Measurements from ENCODE around the gene CLK4. TPM values are rescaled to one million over a fixed set of nuclear protein-coding genes. Genes with fewer than 3 reads are reported as not detected.

The CLK4 gene
- total and polyA plus RNA-seq, 4 experiments from 2014 or later = 11.8 to 125 (median 71.6) TPM

DNA sequence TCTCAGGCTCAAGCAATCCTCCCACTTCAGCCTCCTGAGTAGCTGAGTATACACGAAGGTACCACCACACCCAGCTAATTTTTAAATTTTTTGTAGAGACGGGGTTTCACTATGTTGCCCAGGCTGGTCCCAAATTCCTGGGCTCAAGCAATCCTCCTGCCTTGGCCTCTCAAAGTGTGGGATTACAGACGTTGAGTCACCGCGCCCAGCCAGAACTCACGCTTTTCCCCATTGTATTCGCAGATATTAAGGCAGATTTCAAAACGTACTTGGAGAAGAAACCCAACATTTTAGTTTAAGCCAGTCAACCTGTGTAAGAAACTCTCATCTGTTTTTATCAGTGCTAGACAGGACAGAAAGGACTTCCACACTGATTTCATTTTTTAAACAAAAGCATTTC, 63.2 kb downstream of the CLK4 start:
- Mint-ChIP-seq H3K4me3 (no peak overlapping the region), H3K9me3 (peaks cover 0 to 4% (median 0%) of the 10 kb centered on the region in 8 donors), H3K36me3 (no peaks in the 10 kb centered on the region), H3K4me1 (peaks cover 0 to 3% (median under 1%) of the 10 kb centered on the region in 4 donors), H3K27ac (no peak overlapping the region), H3K27me3 (peaks cover 21 to 23% of the 10 kb centered on the region in 2 donors)
- POLR2A ChIA-PET (ENCODE audit: partially characterized antibody) = no interaction called here
- CTCF ChIA-PET (ENCODE audit: partially characterized antibody) = interaction anchor here (0.7 kb wide), 1 partner anchor 326 kb away, joined by 4 read pairs; no protein-coding TSS in a partner anchor
- Histone ChIP-seq H3K9me3 (ENCODE audit: control insufficient read depth in 1 of 2, low read length in 2 of 2) (no peaks in the 10 kb centered on the region), H3K27me3 (ENCODE audit: insufficient read depth, low read length) (peaks cover 4% of the 10 kb centered on the region), H3K27ac (ENCODE audit: low read depth, low read length) (no peak overlapping the region), H3K36me3 (ENCODE audit: insufficient read depth, low read length) (no peaks in the 10 kb centered on the region), H3K4me1 (ENCODE audit: insufficient read depth, low read length) (no peaks in the 10 kb centered on the region), H3K4me3 (ENCODE audit: low read length in 2 of 2) (no peak overlapping the region)
- DNase-seq = no peak
- intact Hi-C loops (cut with micrococcal nuclease) = no loop called here

DNA sequence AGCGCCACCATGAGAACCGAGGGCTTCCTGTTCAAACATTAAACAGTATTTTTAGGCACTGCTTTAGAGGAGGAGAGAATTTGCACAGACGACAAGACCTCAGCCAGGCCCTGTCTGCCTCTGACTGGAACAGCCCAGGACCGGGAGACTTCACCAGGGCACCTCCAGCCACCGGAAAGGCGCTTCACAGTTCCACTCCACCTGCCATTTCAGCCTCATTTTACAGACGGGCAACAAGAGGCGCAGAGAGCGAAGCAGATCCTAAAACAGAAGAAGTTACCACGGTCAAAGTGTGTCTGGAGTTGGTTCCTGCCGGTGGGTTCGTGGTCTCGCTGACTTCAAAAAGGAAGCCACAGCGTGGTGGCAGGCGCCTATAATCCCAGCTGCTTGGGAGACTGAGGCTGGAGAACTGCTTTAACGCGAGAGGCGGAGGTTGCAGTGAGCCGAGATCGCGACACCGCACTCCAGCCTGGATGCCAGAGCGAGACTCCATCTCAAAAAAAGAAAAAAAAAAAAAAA, 65.0 kb downstream of the CLK4 start:
- no peak for DNase-seq
- Mint-ChIP-seq H3K4me3 (no peak overlapping the region), H3K27me3 (peaks cover 19 to 23% of the 10 kb centered on the region in 2 donors), H3K4me1 (peaks cover 0 to 3% (median under 1%) of the 10 kb centered on the region in 4 donors), H3K27ac (no peak overlapping the region), H3K9me3 (peaks cover 0 to 4% (median 0%) of the 10 kb centered on the region in 8 donors), H3K36me3 (no peaks in the 10 kb centered on the region)
- Histone ChIP-seq H3K27me3 (ENCODE audit: insufficient read depth, low read length) (peaks cover 4% of the 10 kb centered on the region), H3K27ac (ENCODE audit: low read depth, low read length) (no peak overlapping the region), H3K4me3 (ENCODE audit: low read length in 2 of 2) (no peak overlapping the region), H3K36me3 (ENCODE audit: insufficient read depth, low read length) (no peaks in the 10 kb centered on the region), H3K4me1 (ENCODE audit: insufficient read depth, low read length) (no peaks in the 10 kb centered on the region), H3K9me3 (ENCODE audit: control insufficient read depth in 1 of 2, low read length in 2 of 2) (no peaks in the 10 kb centered on the region)
- intact Hi-C loops (cut with micrococcal nuclease) = no loop called here
- ChIA-PET POLR2A (ENCODE audit: partially characterized antibody) (no interaction called here), CTCF (ENCODE audit: partially characterized antibody) (no interaction called here)

DNA sequence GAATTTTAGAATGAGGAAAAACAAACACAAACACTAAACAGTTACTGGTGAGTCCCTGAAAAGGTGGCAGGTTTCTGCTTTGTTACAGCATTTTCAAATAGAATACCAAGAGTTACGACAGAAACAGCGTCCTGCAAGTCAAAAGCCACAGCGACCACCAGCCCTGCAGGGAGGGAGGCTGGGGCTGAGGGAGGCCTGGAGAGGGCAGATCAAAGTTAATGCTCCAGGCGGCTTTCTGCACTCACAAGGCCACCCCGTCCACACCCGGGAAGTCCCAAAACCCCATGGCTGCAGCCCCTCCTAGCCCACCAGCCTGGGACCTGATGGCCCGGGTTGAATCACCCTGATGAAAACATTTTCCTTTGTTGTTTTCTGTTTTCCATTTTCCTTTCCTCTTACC, 65.9 kb downstream of the CLK4 start:
- CTCF ChIA-PET (ENCODE audit: partially characterized antibody) = no interaction called here
- intact Hi-C loops (cut with micrococcal nuclease) = no loop called here
- DNase-seq = no peak
- peaks cover 4% of the 10 kb centered on the region for H3K27me3 ChIP-seq (ENCODE audit: insufficient read depth, low read length)
- H3K4me3 ChIP-seq (ENCODE audit: low read length in 2 of 2) = no peak overlapping the region
- Mint-ChIP-seq H3K4me1 (peaks cover 0 to 3% (median under 1%) of the 10 kb centered on the region in 4 donors), H3K4me3 (no peak overlapping the region), H3K9me3 (peaks cover 0 to 4% (median 0%) of the 10 kb centered on the region in 8 donors), H3K36me3 (no peaks in the 10 kb centered on the region), H3K27ac (no peak overlapping the region), H3K27me3 (peaks cover 19 to 23% of the 10 kb centered on the region in 2 donors)
- H3K4me1 ChIP-seq (ENCODE audit: insufficient read depth, low read length) = no peaks in the 10 kb centered on the region
- no peak overlapping the region for H3K27ac ChIP-seq (ENCODE audit: low read depth, low read length)
- no peaks in the 10 kb centered on the region for H3K36me3 ChIP-seq (ENCODE audit: insufficient read depth, low read length)
- POLR2A ChIA-PET (ENCODE audit: partially characterized antibody) = no interaction called here
- H3K9me3 ChIP-seq (ENCODE audit: control insufficient read depth in 1 of 2, low read length in 2 of 2) = no peaks in the 10 kb centered on the region

DNA sequence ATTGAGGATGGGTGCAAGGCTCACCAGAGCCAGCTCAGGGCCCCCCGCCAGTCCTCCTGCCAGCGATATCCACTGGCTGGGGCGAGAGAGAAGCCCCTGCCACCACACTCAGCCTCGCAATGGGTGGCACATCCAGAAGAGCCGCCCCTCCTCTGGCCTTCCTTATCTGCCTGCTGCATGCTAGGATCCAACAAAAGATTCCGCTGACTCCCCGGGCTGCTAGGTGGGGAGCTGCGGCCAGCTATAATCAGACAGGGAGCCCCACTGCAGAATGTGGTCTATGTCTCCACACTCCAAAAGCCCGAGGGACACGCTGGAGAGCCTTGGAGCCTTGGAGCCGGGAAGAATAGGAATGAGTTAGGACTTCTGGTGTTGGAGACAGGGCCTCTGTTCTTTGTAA, 69.4 kb downstream of the CLK4 start:
- H3K36me3 Mint-ChIP-seq = no peaks in the 10 kb centered on the region
- H3K9me3 Mint-ChIP-seq = peaks cover 0 to 4% (median 0%) of the 10 kb centered on the region in 8 donors
- intact Hi-C loops (cut with micrococcal nuclease) = no loop called here
- H3K4me3 Mint-ChIP-seq = no peak overlapping the region
- peaks cover 0 to 3% (median under 1%) of the 10 kb centered on the region in 4 donors for H3K4me1 Mint-ChIP-seq
- Histone ChIP-seq H3K36me3 (ENCODE audit: insufficient read depth, low read length) (no peaks in the 10 kb centered on the region), H3K9me3 (ENCODE audit: control insufficient read depth in 1 of 2, low read length in 2 of 2) (no peaks in the 10 kb centered on the region), H3K4me3 (ENCODE audit: low read length in 2 of 2) (no peak overlapping the region), H3K4me1 (ENCODE audit: insufficient read depth, low read length) (no peaks in the 10 kb centered on the region), H3K27me3 (ENCODE audit: insufficient read depth, low read length) (no peaks in the 10 kb centered on the region), H3K27ac (ENCODE audit: low read depth, low read length) (no peak overlapping the region)
- no peak overlapping the region for H3K27ac Mint-ChIP-seq
- ChIA-PET CTCF (ENCODE audit: partially characterized antibody) (no interaction called here), POLR2A (ENCODE audit: partially characterized antibody) (no interaction called here)
- DNase-seq = no peak
- H3K27me3 Mint-ChIP-seq = peaks cover 7 to 19% of the 10 kb centered on the region in 2 donors

DNA sequence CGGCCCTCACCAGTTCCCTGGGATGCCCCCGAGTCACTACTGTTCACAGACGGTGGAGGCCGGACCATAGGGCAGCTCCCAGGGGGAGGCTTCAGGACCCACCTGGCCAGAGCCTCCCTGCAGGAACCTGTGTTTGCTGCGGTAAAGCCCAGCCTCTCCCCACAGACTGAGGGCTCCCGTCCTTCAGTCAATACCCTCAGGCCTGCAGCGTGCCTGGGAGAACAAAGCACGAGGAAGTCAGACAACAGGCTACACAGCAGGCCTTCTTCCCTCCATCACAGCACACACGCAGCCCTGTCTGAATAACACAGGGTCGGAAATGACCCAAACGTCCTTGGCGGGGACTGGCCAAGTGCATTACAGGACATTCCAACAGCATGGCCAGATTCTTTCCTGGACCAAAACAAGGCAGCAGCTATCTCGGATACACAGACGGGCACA, 71.1 kb downstream of the CLK4 start:
- CTCF ChIA-PET (ENCODE audit: partially characterized antibody) = no interaction called here
- H3K4me3 ChIP-seq (ENCODE audit: low read length in 2 of 2) = no peak overlapping the region
- POLR2A ChIA-PET (ENCODE audit: partially characterized antibody) = no interaction called here
- Mint-ChIP-seq H3K9me3 (no peaks in the 10 kb centered on the region), H3K4me1 (no peaks in the 10 kb centered on the region), H3K27ac (no peak overlapping the region), H3K36me3 (no peaks in the 10 kb centered on the region), H3K4me3 (no peak overlapping the region), H3K27me3 (peaks cover 6 to 15% of the 10 kb centered on the region in 2 donors)
- no peaks in the 10 kb centered on the region for H3K27me3 ChIP-seq (ENCODE audit: insufficient read depth, low read length)
- no peaks in the 10 kb centered on the region for H3K9me3 ChIP-seq (ENCODE audit: control insufficient read depth in 1 of 2, low read length in 2 of 2)
- DNase-seq = no peak
- intact Hi-C loops (cut with micrococcal nuclease) = no loop called here
- no peaks in the 10 kb centered on the region for H3K4me1 ChIP-seq (ENCODE audit: insufficient read depth, low read length)
- H3K36me3 ChIP-seq (ENCODE audit: insufficient read depth, low read length) = no peaks in the 10 kb centered on the region
- H3K27ac ChIP-seq (ENCODE audit: low read depth, low read length) = no peak overlapping the region

DNA sequence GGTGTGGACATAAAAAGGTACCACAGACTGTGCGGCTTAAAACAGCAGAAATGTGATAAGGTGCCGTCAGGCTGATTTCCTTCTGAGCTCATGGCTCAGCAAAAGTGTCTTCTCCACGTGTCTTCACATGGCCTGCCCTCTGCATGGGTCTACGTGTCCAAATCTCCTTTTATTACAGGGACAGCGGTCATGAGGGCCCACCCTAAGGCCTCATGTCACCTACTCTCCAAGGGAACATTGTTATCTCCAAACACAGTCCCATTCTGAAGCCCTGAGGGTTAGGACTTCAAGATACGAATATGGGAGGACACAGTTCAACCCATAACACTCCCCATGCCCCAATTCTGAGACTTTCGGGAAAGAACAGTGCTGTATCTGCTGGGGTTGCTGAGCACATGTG, 71.8 kb downstream of the CLK4 start:
- Histone ChIP-seq H3K27me3 (ENCODE audit: insufficient read depth, low read length) (no peaks in the 10 kb centered on the region), H3K4me3 (ENCODE audit: low read length in 2 of 2) (no peak overlapping the region), H3K36me3 (ENCODE audit: insufficient read depth, low read length) (no peaks in the 10 kb centered on the region), H3K27ac (ENCODE audit: low read depth, low read length) (no peak overlapping the region), H3K9me3 (ENCODE audit: control insufficient read depth in 1 of 2, low read length in 2 of 2) (no peaks in the 10 kb centered on the region), H3K4me1 (ENCODE audit: insufficient read depth, low read length) (no peaks in the 10 kb centered on the region)
- H3K9me3 Mint-ChIP-seq = no peaks in the 10 kb centered on the region
- H3K27me3 Mint-ChIP-seq = peaks cover 6 to 15% of the 10 kb centered on the region in 2 donors
- no peaks in the 10 kb centered on the region for H3K36me3 Mint-ChIP-seq
- CTCF ChIA-PET (ENCODE audit: partially characterized antibody) = no interaction called here
- no peak overlapping the region for H3K27ac Mint-ChIP-seq
- POLR2A ChIA-PET (ENCODE audit: partially characterized antibody) = no interaction called here
- H3K4me3 Mint-ChIP-seq = no peak overlapping the region
- H3K4me1 Mint-ChIP-seq = no peaks in the 10 kb centered on the region
- DNase-seq = no peak
- intact Hi-C loops (cut with micrococcal nuclease) = no loop called here

DNA sequence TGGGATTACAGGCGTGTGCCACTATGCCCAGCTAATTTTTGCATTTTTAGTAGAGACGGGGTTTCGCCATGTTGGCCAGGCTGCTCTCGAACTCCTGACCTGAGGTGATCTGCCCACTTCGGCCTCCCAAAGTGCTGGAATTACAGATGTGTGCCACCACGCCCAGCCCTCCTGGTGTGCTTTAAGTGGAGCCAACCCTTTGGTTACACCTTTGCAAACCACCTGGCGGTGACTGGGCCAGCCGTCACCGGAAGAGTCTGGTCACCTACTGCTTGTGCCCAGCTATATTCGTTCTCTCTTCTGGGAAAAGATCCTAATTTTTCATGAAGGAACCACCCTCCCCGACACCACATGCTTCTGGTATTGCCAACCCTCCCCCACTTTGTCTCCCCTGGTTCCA, 72.5 kb downstream of the CLK4 start:
- H3K27ac ChIP-seq (ENCODE audit: low read depth, low read length) = no peak overlapping the region
- intact Hi-C loops (cut with micrococcal nuclease) = loop anchor here (5.0 kb wide), 1 partner anchor 92 kb away; no protein-coding TSS in a partner anchor

More for the DNA sequence above, 72.5 kb downstream of the CLK4 start:
- Histone ChIP-seq H3K27me3 (ENCODE audit: insufficient read depth, low read length) (no peaks in the 10 kb centered on the region), H3K4me1 (ENCODE audit: insufficient read depth, low read length) (no peaks in the 10 kb centered on the region), H3K36me3 (ENCODE audit: insufficient read depth, low read length) (no peaks in the 10 kb centered on the region), H3K9me3 (ENCODE audit: control insufficient read depth in 1 of 2, low read length in 2 of 2) (no peaks in the 10 kb centered on the region), H3K4me3 (ENCODE audit: low read length in 2 of 2) (no peak overlapping the region)
- Mint-ChIP-seq H3K27ac (no peak overlapping the region), H3K4me3 (no peak overlapping the region), H3K27me3 (peaks cover 6 to 12% of the 10 kb centered on the region in 2 donors), H3K9me3 (no peaks in the 10 kb centered on the region), H3K36me3 (no peaks in the 10 kb centered on the region), H3K4me1 (no peaks in the 10 kb centered on the region)
- DNase-seq = no peak
- CTCF ChIA-PET (ENCODE audit: partially characterized antibody) = interaction anchor here (0.7 kb wide), 1 partner anchor 275 kb away, joined by 3 read pairs; no protein-coding TSS in a partner anchor
- POLR2A ChIA-PET (ENCODE audit: partially characterized antibody) = no interaction called here
